LNCaP clone FGC (cell line): ENCODE results near the gene PTGER1.

Experiments used
- DNase-seq: peaks from one replicate; pipeline ENCODE4 v3.0.0-alpha.2; 2011; ENCODE audit warnings: low read depth
- H3K4me3 ChIP-seq: 2 replicates; pipeline ENCODE4 v1.5.1; 2011; ENCODE audit warnings: mild to moderate bottlenecking, low read depth, low read length, control low read depth
- TF ChIP-seq, protein P1 (sequence below): IDR thresholded peaks from 2 replicates; pipeline ENCODE4 v1.5.1; 2012; ENCODE audit warnings: mild to moderate bottlenecking; ENCODE audit not compliant: control insufficient read depth, insufficient read depth; ENCODE audit errors: extremely low read depth

PTGER1 gene

DNA sequence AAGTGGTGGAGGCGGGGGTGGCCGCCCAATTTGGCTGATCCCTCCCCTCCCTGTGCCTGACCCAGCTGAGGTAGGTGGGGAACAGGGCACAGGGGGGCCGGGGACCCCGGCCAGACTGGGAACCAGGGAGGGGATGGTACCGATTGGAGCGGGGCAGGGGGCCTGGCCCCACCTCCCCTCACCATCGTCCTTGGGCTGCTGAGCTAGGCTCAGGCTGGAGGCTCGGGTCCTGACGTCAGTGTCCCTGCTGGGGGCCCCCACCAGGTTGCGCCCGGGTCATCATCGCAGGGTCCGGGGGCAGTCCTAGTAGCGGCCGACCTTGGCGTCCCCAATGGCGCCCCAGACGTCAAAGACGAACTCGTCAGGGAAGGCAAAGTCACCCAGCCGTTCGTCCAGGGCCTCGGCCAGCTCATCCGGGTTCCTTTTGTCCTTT is 3.0 kb upstream of the PTGER1 start:
- TF ChIP-seq, protein P1, sequence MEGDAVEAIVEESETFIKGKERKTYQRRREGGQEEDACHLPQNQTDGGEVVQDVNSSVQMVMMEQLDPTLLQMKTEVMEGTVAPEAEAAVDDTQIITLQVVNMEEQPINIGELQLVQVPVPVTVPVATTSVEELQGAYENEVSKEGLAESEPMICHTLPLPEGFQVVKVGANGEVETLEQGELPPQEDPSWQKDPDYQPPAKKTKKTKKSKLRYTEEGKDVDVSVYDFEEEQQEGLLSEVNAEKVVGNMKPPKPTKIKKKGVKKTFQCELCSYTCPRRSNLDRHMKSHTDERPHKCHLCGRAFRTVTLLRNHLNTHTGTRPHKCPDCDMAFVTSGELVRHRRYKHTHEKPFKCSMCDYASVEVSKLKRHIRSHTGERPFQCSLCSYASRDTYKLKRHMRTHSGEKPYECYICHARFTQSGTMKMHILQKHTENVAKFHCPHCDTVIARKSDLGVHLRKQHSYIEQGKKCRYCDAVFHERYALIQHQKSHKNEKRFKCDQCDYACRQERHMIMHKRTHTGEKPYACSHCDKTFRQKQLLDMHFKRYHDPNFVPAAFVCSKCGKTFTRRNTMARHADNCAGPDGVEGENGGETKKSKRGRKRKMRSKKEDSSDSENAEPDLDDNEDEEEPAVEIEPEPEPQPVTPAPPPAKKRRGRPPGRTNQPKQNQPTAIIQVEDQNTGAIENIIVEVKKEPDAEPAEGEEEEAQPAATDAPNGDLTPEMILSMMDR, result no peak
- DNase-seq, result no peak
- H3K4me3 ChIP-seq, result no peak overlapping the region

- no peak overlapping the region for H3K4me3 ChIP-seq
- DNase-seq, result no peak
- TF ChIP-seq, protein P1, result no peak
These were observed 2.4 kb upstream of the PTGER1 start for GRCh38 chr19:14477418-14478112.

- TF ChIP-seq, protein P1, result no peak
- no peak for DNase-seq
- no peak overlapping the region for H3K4me3 ChIP-seq
These were observed 1.7 kb upstream of the PTGER1 start for GRCh38 chr19:14476673-14477401.

DNA sequence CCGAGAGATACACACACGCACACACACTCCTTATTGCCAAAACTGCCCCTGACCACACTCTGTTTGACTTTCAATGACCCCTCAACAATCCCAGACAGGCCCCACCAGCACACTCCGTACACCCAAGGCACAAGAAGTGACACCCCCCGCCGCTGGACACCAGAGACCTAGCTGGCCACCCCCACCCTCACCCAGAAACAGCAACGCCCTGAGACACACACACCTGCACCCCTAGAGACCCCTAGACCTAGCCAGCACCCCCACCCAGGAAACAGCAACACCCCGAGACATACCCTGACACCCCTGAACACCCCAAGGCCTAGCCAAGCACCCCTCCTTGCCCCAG is 1.1 kb upstream of the PTGER1 start:
- TF ChIP-seq, protein P1, result no peak
- H3K4me3 ChIP-seq, result no peak overlapping the region
- DNase-seq, result no peak

DNA sequence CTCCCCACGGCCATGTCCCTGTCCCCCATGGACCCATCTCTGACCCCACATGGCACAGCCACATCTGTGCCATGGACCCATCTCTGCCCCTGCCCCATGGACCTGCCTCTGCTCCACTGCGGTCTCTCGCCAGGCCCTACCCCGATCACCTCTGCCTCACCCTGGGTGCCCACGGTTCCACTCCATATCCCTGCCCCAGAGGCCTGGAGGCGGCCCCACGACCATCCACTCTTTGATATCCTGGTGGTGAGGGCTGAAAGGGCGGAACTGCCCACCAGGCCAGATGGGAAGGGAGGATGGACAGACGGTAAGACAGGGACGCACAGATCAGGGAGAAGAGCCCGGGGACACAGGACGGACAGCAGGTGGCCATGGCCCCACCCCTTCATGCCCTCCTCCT is 327 bp downstream of the PTGER1 start:
- TF ChIP-seq, protein P1, result no peak
- DNase-seq, result no peak
- H3K4me3 ChIP-seq, result no peak overlapping the region

- TF ChIP-seq, protein P1, result no peak
- DNase-seq, result no peak
- H3K4me3 ChIP-seq, result no peak overlapping the region
These were observed 1.1 kb downstream of the PTGER1 start for GRCh38 chr19:14473978-14474578.
